Activated CD4-positive, alpha-beta T cell treated with anti-CD3 and anti-CD28 coated beads, Interleukin-2, amount 50 U/mL, for 48 hours (primary cell): ENCODE measurements around the gene KCTD2.
"Not testable (repeated sequence)": the region's sequence is repeated elsewhere in the genome, so short reads cannot be mapped to it uniquely, and the experiment has no call there.

ENCODE experiments used
- DNase-seq, 2 experiments: peaks; one replicate each; pipeline ENCODE4 v3.0.0-alpha.2; 2020

KCTD2 gene

GRCh38 chr17:75051941-75052340 is 4.9 kb downstream of the KCTD2 start:
- DNase-seq: no peak

DNA sequence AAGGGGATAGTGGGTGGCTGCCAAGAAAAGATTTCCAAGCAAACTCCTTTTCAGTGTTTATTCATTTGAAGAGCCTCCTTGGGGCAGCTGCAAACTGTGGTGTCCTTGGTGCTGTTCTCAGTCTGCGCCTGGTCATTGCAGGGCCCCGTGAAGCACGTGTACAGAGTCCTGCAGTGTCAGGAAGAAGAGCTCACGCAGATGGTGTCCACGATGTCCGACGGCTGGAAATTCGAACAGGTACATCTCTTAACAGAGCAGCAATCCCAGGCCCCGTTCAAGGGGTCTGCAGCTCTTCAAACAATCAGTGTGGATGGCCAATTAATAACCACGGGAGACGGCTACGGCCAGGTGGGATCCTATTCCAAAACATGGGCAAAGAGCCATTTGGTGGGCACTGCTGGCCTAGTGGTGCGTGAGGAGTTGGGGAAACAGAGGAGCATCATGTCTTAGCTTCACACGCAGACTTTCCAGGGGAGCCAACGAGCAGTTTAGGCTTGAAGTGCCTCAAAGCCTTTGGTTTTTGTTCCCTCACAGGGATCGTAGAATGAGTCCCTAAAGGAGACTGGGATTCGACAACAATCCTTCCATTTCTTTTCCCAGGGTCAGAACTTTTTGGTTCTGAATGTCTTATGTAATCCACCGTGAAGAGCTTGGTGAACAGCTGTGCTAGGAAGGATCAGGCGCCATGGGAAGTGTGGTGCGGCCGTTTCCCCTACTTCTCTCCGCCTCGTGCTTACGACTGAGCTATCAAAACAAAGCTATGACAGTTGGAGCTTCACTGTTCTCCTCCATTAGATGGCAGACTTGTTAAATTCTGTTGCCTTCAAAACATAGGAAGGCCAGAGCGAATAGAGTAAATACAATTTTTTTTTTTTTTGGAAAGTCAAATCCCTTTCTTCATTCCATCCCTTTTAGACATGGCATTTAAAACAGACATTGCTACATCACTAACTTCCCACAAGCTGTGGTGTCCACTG is 12.6 kb downstream of the KCTD2 start:
- DNase-seq: no peak

GRCh38 chr17:75060434-75061054 is 13.5 kb downstream of the KCTD2 start:
- DNase-seq: no peak

DNA sequence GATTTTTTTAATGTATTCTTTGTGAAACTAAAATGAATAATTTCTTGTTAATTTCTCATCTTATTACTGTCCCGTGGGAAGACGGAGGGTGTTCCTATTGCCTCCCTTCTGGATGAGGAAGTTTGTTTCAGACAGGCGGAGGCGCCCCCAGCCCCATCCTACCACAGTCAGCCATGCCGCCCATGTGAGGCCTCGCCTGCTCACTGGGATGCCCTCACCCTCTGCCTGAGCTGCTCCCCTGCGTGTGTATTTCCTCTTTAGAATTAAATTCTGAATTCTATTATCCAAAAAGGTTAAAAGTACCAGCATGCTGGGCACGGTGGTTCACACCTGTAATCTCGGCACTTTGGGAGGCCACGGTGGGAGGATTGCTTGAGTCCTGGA is 14.0 kb downstream of the KCTD2 start:
- DNase-seq: no peak

- no peak for DNase-seq
Measured at GRCh38 chr17:75061618-75062017, 14.6 kb downstream of the KCTD2 start.

GRCh38 chr17:75063201-75063600 is 16.2 kb downstream of the KCTD2 start:
- no peak for DNase-seq

DNA sequence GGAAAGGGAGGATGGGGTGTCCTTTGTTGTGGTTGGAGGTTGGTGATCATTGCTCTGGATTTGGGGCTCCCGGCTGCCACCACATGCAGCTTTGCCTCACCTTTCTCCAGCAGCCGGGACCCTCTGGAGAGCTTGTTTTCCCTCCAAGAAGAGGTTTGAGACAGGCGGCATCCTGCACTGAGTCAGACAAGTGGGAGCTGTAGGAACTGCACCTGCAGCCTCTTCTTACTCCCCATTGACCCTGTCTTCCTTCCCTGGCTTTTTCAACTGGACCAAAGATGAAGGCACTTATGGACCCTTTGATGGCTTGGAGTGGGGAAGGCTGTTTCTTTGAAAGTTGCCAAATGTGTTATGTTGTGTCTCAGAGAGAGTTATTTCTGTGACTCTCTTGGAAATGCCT is 16.6 kb downstream of the KCTD2 start:
- DNase-seq: no peak

- DNase-seq: no peak
Measured at GRCh38 chr17:75064040-75064439, 17.0 kb downstream of the KCTD2 start.

GRCh38 chr17:75064460-75064859 is 17.4 kb downstream of the KCTD2 start:
- no peak for DNase-seq

DNA sequence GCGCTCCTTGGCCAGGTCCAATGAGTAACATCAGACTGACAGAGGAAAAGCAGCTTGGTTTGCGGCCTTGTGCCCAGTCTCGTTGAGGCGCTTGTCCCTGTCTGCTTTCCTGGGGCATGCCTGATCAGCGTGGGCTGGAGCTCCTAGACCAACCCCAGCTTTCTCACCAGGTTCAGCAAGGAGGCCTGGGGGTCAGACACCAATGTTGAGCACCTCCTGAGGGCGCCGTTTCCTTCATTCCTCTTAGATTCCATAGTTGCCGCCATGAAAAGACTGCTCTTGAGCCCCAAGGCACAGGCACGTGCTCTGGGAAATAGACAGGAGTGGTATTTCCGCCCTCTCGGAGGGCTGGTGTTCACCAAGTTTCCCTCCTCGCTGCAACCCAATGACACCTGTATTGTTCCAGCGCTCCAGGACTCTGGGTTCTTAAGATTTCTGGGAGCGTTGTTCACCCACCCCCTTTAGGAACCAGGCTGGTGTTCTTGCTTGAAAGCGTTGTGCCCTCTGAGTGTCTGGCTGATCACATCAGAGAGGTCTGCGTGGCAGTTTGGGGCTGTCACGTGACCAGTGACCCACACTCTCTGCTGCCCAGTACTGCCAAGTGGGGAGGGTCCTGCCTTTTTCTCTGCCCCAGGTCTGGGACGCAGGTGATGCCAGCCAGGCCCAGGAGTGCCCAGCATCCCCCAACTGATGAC is 18.0 kb downstream of the KCTD2 start:
- no peak for DNase-seq

DNA sequence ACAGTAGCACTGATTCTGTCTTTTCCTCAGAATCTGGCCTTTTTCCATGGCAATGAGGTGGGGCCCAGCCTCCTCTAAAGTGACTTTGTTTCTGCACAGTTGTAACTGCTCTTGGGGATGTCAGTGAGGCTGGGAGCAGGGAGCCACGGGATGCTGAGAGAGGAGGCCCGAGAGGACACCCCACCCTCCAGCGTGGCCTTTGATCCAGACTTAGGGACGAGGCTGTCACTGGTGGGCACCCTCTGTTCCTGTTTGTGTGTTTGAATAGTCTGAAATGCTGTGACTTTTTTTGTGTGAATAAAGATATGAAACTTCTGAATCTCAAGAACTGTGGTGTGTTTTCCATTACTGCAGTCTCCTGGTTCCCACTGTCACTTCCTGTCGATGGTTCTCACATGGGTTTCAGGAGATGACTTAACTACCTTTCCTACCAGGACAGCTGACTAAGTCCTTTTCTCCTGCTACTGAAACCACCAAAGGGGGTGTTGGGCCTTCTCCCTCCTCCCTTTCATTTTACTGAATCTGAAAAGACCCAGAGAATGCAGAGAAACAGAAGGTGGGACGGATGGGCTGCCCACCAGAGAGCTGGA is 18.6 kb downstream of the KCTD2 start:
- peak in 1 of 2 experiments; percentile 48 for DNase-seq

DNA sequence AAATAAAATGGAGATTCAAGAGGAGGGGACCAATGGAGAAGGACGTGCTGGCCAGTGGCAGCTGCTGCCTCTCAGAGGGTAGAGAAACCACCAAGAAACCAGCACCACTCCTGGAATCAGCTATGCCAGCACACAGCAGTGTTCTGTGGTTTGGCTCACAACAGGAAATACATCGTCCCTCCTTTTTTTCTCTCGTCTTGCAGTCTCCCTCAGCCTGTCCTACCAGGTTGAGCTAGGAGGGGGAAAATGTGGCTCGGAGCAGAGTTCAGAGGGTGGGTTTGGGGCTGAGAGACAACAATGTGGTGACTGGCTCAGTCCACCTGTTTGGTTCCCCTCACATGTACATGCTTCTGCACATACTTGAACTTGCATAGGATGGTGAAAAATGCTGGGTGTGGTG is 20.8 kb downstream of the KCTD2 start:
- peak in 1 of 2 experiments; percentile 50 for DNase-seq

- no peak for DNase-seq
Measured at GRCh38 chr17:75068750-75069149, 21.7 kb downstream of the KCTD2 start.

DNA sequence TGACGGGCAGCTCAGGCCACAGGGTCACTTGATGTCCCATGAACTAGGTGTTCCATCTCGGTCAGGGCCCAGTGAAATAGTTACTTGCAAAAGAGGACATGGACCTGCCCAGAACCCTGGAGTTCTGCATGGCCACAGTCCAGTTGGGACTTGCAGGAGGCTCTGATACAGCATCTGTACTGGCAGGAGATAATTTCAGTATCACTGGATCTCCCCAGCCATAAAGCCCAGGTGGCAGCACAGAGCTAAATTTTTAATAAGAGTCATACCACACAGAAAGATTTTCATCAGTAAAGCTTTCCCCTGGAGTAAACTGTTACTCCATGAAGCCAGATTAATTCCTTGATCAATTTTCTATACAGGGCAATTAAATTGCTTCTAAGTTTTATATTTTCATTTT is 22.8 kb downstream of the KCTD2 start:
- no peak for DNase-seq

GRCh38 chr17:75071478-75072271 is 24.6 kb downstream of the KCTD2 start:
- DNase-seq: not testable (repeated sequence)

- not testable (repeated sequence) for DNase-seq
Measured at GRCh38 chr17:75072909-75073308, 25.9 kb downstream of the KCTD2 start.

GRCh38 chr17:75073618-75074047 is 26.6 kb downstream of the KCTD2 start:
- no peak for DNase-seq

DNA sequence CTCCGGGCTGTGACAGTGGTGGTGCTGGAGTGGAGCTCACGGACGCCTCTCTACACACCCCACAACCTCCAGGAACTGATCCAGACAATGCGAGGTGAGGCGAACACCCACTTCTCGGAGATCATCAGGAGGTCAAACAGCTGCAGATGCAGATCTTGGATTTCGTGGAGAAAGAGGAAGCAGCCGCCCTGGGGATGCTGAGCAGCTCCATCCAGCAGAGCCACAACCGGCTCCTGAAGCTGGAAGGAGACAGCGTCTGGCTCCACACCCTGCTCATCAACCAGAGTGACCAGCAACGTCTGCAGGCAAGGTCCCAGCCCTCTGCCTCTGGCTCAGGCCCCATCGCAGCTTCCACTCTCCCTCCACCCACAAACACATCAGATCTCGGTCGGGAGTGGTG is 27.5 kb downstream of the KCTD2 start:
- DNase-seq: no peak

GRCh38 chr17:75075597-75076336 is 28.7 kb downstream of the KCTD2 start:
- DNase-seq: no peak

- DNase-seq: no peak
Measured at GRCh38 chr17:75077072-75077495, 30.1 kb downstream of the KCTD2 start.

GRCh38 chr17:75077496-75078283 is 30.7 kb downstream of the KCTD2 start:
- DNase-seq: peak; percentile 57 to 66
